ENCODE data around the gene LRRC17.

GRCh38 chr7:102942181-102942866 is 29.5 kb downstream of the LRRC17 start:
- TF ChIP-seq CTCF (IDR thresholded peaks at IDR 0.05) (no peak), POLR2A (IDR thresholded peaks at IDR 0.05) (no peak)
